ENCODE data around the gene MAPK10.
"Not testable (repeated sequence)": the region's sequence is repeated elsewhere in the genome, so short reads cannot be mapped to it uniquely, and the experiment has no call there.

Gene MAPK10

GRCh38 chr4:86184901-86185285, 175.0 kb downstream of the MAPK10 start:
- DNase-seq (ENCODE audit: low read depth) = no peak

- DNase-seq (ENCODE audit: low read depth) = no peak
Observed at GRCh38 chr4:86184216-86184900, 175.5 kb downstream of the MAPK10 start.

- no peak for DNase-seq (ENCODE audit: low read depth)
Observed at GRCh38 chr4:86181585-86181984, 178.3 kb downstream of the MAPK10 start.

- DNase-seq (ENCODE audit: low read depth) = no peak
Observed at GRCh38 chr4:86178211-86178610, 181.6 kb downstream of the MAPK10 start.

GRCh38 chr4:86174506-86174905, 185.3 kb downstream of the MAPK10 start:
- DNase-seq (ENCODE audit: low read depth) = no peak

GRCh38 chr4:86168335-86168734, 191.5 kb downstream of the MAPK10 start:
- not testable (repeated sequence) for DNase-seq (ENCODE audit: low read depth)

- no peak for DNase-seq (ENCODE audit: low read depth)
Observed at GRCh38 chr4:86160426-86160825, 199.4 kb downstream of the MAPK10 start.

- no peak for DNase-seq (ENCODE audit: low read depth)
Observed at GRCh38 chr4:86159216-86159615, 200.6 kb downstream of the MAPK10 start.

GRCh38 chr4:86156531-86156930, 203.3 kb downstream of the MAPK10 start:
- no peak for DNase-seq (ENCODE audit: low read depth)

GRCh38 chr4:86155766-86156165, 204.1 kb downstream of the MAPK10 start:
- DNase-seq (ENCODE audit: low read depth) = no peak

GRCh38 chr4:86152454-86152853, 207.4 kb downstream of the MAPK10 start:
- no peak for DNase-seq (ENCODE audit: low read depth)

- no peak for DNase-seq (ENCODE audit: low read depth)
Observed at GRCh38 chr4:86151196-86151595, 208.7 kb downstream of the MAPK10 start.

GRCh38 chr4:86141161-86141560, 218.7 kb downstream of the MAPK10 start:
- DNase-seq (ENCODE audit: low read depth) = no peak

GRCh38 chr4:86132468-86132867, 227.4 kb downstream of the MAPK10 start:
- DNase-seq (ENCODE audit: low read depth) = no peak

GRCh38 chr4:86131456-86131855, 228.4 kb downstream of the MAPK10 start:
- no peak for DNase-seq (ENCODE audit: low read depth)

GRCh38 chr4:86130160-86130933, 229.5 kb downstream of the MAPK10 start:
- DNase-seq (ENCODE audit: low read depth) = no peak

GRCh38 chr4:86129546-86129945, 230.3 kb downstream of the MAPK10 start:
- no peak for DNase-seq (ENCODE audit: low read depth)

- DNase-seq (ENCODE audit: low read depth) = peak; percentile 45
Observed at GRCh38 chr4:86122404-86122803, 237.4 kb downstream of the MAPK10 start.

- peak; percentile 2 for DNase-seq (ENCODE audit: low read depth)
Observed at GRCh38 chr4:86118711-86119110, 241.1 kb downstream of the MAPK10 start.

GRCh38 chr4:86117705-86118302, 242.0 kb downstream of the MAPK10 start:
- DNase-seq (ENCODE audit: low read depth) = peak; percentile 82

GRCh38 chr4:86114563-86114962, 245.3 kb downstream of the MAPK10 start:
- DNase-seq (ENCODE audit: low read depth) = no peak

GRCh38 chr4:86108834-86109233, 251.0 kb downstream of the MAPK10 start:
- DNase-seq (ENCODE audit: low read depth) = no peak

- DNase-seq (ENCODE audit: low read depth) = no peak
Observed at GRCh38 chr4:86108137-86108536, 251.7 kb downstream of the MAPK10 start.
